GM10266 (cell line): ENCODE measurements around the gene SOS2.

Experiments
- DNase-seq: peaks from one replicate; pipeline ENCODE4 v3.0.0; 2012; ENCODE audit errors: extremely low spot score
- TF ChIP-seq, protein P1 (sequence below): IDR thresholded peaks from 2 replicates; pipeline ENCODE4 v1.5.1; 2012; ENCODE audit warnings: mild to moderate bottlenecking, low read depth; ENCODE audit not compliant: control insufficient read depth, insufficient read depth; ENCODE audit errors: missing control alignments

Gene SOS2

DNA sequence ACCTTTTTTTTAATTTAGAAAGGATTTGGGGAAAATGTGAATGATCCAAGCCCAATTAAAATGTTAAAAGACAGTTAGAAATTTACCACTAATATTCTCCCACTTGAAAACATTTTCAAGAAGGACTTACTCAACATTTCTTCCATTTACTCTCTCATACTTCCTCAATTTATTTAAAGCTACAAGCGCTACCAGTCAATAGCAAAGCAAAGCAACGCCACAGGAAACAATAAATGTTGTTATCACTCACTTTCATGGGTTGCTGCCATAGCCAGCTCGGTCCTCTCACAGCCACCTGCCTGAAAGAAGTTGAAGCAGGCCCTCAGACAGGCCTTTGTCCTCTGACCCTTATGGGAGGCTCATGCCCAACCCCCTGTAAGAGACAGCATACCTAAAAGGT lies 6.0 kb upstream of the SOS2 start:
- TF ChIP-seq, protein P1, sequence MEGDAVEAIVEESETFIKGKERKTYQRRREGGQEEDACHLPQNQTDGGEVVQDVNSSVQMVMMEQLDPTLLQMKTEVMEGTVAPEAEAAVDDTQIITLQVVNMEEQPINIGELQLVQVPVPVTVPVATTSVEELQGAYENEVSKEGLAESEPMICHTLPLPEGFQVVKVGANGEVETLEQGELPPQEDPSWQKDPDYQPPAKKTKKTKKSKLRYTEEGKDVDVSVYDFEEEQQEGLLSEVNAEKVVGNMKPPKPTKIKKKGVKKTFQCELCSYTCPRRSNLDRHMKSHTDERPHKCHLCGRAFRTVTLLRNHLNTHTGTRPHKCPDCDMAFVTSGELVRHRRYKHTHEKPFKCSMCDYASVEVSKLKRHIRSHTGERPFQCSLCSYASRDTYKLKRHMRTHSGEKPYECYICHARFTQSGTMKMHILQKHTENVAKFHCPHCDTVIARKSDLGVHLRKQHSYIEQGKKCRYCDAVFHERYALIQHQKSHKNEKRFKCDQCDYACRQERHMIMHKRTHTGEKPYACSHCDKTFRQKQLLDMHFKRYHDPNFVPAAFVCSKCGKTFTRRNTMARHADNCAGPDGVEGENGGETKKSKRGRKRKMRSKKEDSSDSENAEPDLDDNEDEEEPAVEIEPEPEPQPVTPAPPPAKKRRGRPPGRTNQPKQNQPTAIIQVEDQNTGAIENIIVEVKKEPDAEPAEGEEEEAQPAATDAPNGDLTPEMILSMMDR, result no peak

DNA sequence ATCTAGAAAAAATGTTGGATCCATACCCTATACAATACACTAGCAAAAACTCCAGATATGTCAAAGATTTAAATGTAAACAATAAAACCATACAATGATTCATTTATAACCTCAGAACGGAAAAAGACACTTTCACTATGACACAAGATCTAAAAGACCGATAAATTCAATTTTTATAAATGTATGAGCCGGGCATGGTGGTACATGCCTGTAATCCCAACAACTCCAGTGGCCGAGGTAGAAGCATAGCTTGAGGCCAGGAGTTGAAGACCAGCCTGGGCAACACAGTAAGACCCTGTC lies 2.5 kb upstream of the SOS2 start:
- no peak for DNase-seq
- TF ChIP-seq, protein P1, result no peak

More for the DNA sequence above, 6.0 kb upstream of the SOS2 start:
- no peak for DNase-seq

DNA sequence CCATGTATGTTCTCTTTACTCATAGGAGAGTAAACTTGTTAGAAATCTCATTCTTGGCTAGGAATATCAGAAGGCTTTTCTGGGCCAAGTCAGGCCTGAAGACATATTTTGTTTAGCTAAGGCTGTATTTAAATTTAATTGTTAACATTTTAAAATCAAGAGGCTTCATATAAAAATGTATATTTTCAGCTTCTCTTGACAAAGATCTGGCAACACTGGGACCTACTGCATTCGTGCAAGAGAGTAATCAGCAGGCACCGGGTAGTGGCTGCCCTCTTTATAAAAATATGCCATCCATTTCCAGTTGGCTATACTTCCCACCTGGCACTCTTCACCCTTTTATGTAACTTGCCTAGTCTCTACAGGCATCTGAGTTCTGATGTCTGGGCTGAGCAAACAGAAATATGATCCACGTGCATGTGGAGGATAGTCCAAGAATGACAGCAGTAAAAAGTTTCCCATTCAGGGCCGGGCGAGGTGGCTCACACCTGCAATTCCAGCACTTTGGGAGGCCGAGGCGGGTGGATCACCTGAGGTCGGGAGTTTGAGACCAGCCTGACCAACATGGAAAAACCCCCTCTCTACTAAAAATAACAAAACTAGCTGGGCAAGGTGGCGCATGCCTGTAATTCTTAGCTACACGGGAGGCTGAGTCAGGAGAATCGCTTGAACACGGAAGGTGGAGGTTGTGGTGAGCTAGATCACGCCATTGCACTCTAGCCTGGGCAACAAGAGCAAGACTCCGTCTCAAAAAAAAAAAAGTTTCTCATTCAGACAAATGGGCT lies 2.0 kb upstream of the SOS2 start:
- TF ChIP-seq, protein P1, result no peak
- DNase-seq, result no peak

DNA sequence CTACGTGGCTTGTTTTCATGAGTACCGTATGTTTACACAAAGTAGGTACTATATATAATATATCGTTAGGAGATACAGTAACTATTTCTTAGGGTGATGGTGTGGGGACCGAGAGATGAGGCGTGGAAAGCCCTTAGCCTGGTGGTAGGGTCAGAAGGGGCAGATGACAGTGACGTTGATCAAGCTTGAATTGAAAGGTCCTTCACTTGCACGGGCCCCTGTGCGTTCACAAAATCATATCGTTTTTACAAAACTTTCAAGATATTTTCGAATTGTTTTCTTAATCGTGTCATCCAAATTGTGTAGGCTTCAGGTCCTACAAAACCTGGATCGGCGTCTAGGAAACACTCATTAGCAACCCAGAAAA lies 881 bp upstream of the SOS2 start:
- TF ChIP-seq, protein P1, result no peak
- DNase-seq, result no peak

DNA sequence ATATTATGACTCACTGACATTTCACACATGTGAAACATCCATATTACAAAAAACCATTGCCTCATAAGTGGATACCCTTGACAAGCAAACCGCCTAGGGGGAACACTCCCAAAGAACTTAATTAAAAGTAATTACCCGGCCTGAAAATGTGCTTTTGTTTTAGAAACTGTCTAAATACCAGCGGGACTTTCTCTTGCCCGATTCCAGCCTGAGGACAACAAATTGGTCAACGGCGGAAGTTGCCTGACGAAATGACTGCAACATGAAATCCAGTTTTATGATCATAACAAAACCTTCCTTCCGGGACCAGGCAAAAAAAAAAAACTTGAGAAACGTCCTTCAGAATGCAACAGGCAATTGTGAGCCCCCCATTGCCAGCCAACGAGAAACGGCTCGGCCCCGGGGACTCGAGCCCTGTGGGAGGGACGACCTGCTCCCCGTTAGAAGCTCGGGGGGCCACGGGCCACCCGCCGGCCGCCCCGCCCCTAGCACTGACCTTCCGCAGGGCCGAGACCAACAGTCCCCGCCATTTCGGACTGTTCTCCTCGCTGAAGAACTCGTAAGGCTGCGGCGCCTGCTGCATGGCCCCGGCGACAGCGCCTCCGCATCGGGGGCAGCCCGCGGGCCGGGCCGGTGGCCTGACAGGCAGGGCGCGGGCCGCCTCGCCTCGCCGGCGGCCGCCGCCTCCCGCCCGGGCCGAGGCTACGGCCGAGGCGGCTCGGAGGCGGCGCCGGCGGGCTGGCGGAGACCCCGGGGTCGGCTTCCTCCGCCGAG lies 490 bp downstream of the SOS2 start:
- peak; percentile 57 for DNase-seq
- TF ChIP-seq, protein P1, result no peak

DNA sequence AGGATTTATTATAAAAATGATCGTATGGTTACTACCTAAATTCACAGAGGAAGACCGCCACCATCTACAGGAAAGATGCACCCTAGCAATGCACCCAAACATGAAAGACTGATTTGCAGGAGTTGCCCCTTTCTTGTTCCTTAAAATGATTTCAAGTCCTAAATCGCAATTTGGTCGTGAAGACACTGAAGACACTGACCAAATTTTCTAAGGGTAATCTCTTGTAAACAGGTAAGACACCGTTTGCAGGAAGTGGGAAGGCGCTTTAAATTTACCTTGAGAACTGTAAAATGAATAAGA lies 1.0 kb downstream of the SOS2 start:
- TF ChIP-seq, protein P1, result no peak
- DNase-seq, result no peak

DNA sequence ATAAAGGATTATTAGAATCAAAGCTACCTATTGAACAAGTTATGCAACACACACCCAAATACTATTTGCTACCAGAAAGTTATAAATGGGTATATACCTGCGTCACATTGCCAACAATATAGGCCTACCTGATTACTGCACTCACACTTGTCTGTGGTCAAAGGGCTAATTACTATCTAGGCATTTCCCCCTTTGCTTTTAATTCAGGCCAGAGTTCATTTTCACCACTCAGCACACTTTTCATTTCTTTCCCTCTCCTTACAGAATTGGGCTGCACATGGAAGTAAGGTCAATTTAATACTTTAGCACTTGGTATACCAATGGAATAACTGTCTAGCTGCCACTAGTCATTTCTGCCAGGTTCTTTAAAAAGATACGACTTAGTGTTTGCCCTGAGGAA lies 1.7 kb downstream of the SOS2 start:
- no peak for DNase-seq
- TF ChIP-seq, protein P1, result no peak
